Suprapubic skin (tissue), 4 donors: ENCODE data around the gene KCNJ13. TPM values are rescaled to one million over a fixed set of nuclear protein-coding genes. Genes with fewer than 3 reads are reported as not detected.

ENCODE experiments used
- DNase-seq, 2 donors: peaks; one replicate each; pipeline ENCODE4 v3.0.0-alpha.2; 2019; ENCODE audit warnings: low spot score in 2 of 2
- H3K27ac ChIP-seq: fragments of 200-600 bp; sonication (generic); one replicate; pipeline ENCODE4 v1.5.1; 2019
- H3K27me3 ChIP-seq: fragments of 200-600 bp; sonication (generic); one replicate; pipeline ENCODE4 v1.5.1; 2019
- H3K36me3 ChIP-seq: fragments of 200-600 bp; sonication (generic); one replicate; pipeline ENCODE4 v1.5.1; 2019
- H3K4me1 ChIP-seq: fragments of 200-600 bp; sonication (generic); one replicate; pipeline ENCODE4 v1.5.1; 2019
- H3K4me3 ChIP-seq: fragments of 200-600 bp; sonication (generic); one replicate; pipeline ENCODE4 v1.5.1; 2019; ENCODE audit warnings: mild to moderate bottlenecking
- H3K9me3 ChIP-seq: fragments of 200-600 bp; sonication (generic); one replicate; pipeline ENCODE4 v1.5.1; 2019
- EP300 ChIP-seq: sonication (generic); formaldehyde crosslinking; IDR thresholded peaks from one replicate; pipeline ENCODE4 v1.6.1; 2017; ENCODE audit warnings: antibody characterized with exemption
- POLR2A ChIP-seq, 2 donors: fragments of 450-650 bp; IDR thresholded peaks; one replicate each; pipeline ENCODE4 v1.6.1; 2017; ENCODE audit warnings: antibody characterized with exemption in 2 of 2, mild to moderate bottlenecking in 2 of 2, moderate library complexity in 2 of 2
- POLR2AphosphoS5 ChIP-seq, 3 donors: sonication (generic); formaldehyde crosslinking; IDR thresholded peaks; one replicate each; pipeline ENCODE4 v1.6.1; 2017; ENCODE audit warnings: antibody characterized with exemption in 3 of 3
- WGBS: methylation state at CpG from one replicate; pipeline ENCODE4 v1.1.5; 2018; 5-methylcytosine and 5-hydroxymethylcytosine counted together
- total RNA-seq, 4 donors: library from RNA; depleted of rRNA; stranded (reverse); fragments of >200 nt; gene quantifications; one replicate each; pipeline ENCODE4 v1.1.0, GENCODE V29; 2016
- TF ChIP-seq, protein P1 (sequence below), 2 donors: fragments of 200-600 bp in 1 of 2; fragments of 450-650 bp in 1 of 2; sonication (generic) in 1 of 2; IDR thresholded peaks; one replicate each; pipeline ENCODE4 v1.5.1; 2016 to 2019; ENCODE audit warnings: antibody characterized with exemption in 2 of 2, mild to moderate bottlenecking in 1 of 2, moderate library complexity in 1 of 2

The KCNJ13 gene
- total RNA-seq, 4 donors from 2014 or later: 1.6 to 5.9 (median 3.8) TPM

DNA sequence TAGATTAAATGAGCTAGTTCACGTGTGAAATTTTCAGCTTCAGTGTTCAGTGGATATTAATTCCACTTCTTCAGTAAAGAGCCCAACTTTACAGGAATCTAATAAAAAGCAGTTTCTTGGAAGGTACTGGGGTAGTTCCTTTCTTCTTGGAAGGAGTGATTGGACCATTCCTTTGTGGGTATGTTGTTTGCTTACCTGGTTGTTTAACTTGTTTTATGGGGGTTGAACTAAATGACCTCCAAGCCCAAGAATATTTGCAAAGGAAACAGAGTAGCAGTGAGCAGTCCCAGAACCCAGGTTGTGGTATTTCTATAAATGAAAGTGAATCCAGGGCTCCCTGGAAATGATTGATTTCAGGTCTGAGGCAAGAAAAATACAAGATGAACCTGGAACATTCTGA is 31.4 kb downstream of the KCNJ13 start:
- TF ChIP-seq EP300 (no peak), POLR2A (IDR thresholded peaks at IDR 0.05) (no peak), POLR2AphosphoS5 (IDR thresholded peaks at IDR 0.05) (no peak)
- TF ChIP-seq, protein P1, sequence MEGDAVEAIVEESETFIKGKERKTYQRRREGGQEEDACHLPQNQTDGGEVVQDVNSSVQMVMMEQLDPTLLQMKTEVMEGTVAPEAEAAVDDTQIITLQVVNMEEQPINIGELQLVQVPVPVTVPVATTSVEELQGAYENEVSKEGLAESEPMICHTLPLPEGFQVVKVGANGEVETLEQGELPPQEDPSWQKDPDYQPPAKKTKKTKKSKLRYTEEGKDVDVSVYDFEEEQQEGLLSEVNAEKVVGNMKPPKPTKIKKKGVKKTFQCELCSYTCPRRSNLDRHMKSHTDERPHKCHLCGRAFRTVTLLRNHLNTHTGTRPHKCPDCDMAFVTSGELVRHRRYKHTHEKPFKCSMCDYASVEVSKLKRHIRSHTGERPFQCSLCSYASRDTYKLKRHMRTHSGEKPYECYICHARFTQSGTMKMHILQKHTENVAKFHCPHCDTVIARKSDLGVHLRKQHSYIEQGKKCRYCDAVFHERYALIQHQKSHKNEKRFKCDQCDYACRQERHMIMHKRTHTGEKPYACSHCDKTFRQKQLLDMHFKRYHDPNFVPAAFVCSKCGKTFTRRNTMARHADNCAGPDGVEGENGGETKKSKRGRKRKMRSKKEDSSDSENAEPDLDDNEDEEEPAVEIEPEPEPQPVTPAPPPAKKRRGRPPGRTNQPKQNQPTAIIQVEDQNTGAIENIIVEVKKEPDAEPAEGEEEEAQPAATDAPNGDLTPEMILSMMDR (IDR thresholded peaks at IDR 0.05): no peak
- Histone ChIP-seq H3K4me3 (no peak overlapping the region), H3K27ac (no peak overlapping the region), H3K4me1 (peaks cover 9% of the 10 kb centered on the region), H3K36me3 (peaks cover 34% of the 10 kb centered on the region), H3K27me3 (no peaks in the 10 kb centered on the region), H3K9me3 (no peaks in the 10 kb centered on the region)
- DNase-seq: no peak
- WGBS: 98% methylated on average over 1 of the region's 1 CpG

DNA sequence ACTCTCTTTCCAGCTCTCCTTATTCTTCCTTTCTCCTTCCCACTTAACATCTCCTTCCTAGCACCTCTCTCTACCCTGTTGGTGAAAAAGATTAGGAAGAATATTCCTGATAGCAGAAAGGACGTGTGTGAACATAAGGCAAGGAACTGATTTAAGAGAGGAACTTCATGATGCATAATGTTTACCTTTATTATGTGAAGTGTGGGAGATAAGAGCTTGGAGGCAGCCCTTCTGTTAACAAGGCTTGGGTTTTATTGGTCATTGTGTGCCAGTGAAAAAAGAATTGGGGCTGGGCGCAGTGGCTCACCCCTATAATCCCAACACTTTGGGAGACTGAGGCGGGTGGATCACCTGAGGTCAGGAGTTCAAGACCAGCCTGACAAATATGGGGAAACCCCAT is 34.4 kb downstream of the KCNJ13 start:
- no peaks in the 10 kb centered on the region for H3K27me3 ChIP-seq
- peaks cover 24% of the 10 kb centered on the region for H3K36me3 ChIP-seq
- TF ChIP-seq POLR2A (IDR thresholded peaks at IDR 0.05): no peak
- DNase-seq: no peak
- no peak overlapping the region for H3K27ac ChIP-seq
- peaks cover 9% of the 10 kb centered on the region for H3K4me1 ChIP-seq
- no peak overlapping the region for H3K4me3 ChIP-seq
- H3K9me3 ChIP-seq: no peaks in the 10 kb centered on the region
- over 99% methylated on average over 3 of the region's 3 CpGs for WGBS

- no peak for TF ChIP-seq POLR2A (IDR thresholded peaks at IDR 0.05)
- TF ChIP-seq EP300: no peak
- TF ChIP-seq, protein P1 (IDR thresholded peaks at IDR 0.05): no peak
- no peak for TF ChIP-seq POLR2AphosphoS5 (IDR thresholded peaks at IDR 0.05)
- no peaks in the 10 kb centered on the region for H3K9me3 ChIP-seq
- H3K4me3 ChIP-seq: no peak overlapping the region
- no peaks in the 10 kb centered on the region for H3K27me3 ChIP-seq
- peaks cover 26% of the 10 kb centered on the region for H3K36me3 ChIP-seq
- no peak for DNase-seq
- H3K4me1 ChIP-seq: peaks cover 9% of the 10 kb centered on the region
- H3K27ac ChIP-seq: no peak overlapping the region
- 76% methylated on average over 4 of the region's 4 CpGs for WGBS
Observed at GRCh38 chr2:232741294-232741693, 35.1 kb downstream of the KCNJ13 start.

DNA sequence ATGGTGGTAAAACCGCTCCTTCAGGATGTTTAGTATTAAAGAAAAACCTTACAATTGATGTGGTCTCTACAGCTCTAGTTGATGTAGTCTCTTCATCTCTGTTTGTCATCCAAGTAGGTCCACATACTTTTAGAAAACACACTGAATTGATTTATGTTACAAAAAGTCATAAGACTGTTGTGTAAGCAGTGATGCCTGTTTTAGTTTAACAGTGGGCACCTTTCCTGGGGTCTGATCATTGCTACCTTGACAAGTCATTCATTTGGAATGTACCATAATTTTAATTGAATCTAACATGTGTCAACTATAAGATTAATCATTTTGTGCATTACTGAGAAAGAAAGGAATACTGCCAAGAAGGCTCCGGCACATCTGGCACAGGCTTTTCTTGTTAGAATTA is 44.9 kb downstream of the KCNJ13 start:
- H3K4me1 ChIP-seq: peaks cover 7% of the 10 kb centered on the region
- TF ChIP-seq POLR2A (IDR thresholded peaks at IDR 0.05): no peak
- no peak for TF ChIP-seq POLR2AphosphoS5 (IDR thresholded peaks at IDR 0.05)
- TF ChIP-seq, protein P1 (IDR thresholded peaks at IDR 0.05): no peak
- TF ChIP-seq EP300: no peak
- H3K36me3 ChIP-seq: peaks cover 38% of the 10 kb centered on the region

DNA sequence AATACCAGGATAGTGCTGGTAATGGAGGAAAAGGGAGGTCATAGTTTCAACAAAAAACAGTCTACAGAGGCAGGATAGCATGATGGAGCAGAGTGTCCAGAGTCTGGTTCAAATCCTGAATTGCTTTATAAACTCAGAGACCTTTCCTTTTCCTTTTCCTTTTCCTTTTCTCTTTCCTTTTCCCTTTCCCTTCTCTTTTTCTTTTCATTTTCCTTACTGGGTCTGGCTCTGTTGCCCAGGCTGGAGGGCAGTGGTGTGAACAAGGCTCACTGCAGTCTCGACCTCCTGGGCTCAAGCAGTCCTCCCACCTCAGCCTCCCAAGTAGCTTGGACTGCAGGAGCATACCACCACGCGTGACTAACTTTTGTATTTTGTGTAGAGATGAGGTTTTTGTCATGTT is 47.6 kb downstream of the KCNJ13 start:
- H3K4me3 ChIP-seq: no peak overlapping the region
- no peaks in the 10 kb centered on the region for H3K9me3 ChIP-seq
- DNase-seq: no peak
- H3K4me1 ChIP-seq: peaks cover 7% of the 10 kb centered on the region
- 88% methylated on average over 3 of the region's 3 CpGs for WGBS
- H3K27me3 ChIP-seq: no peaks in the 10 kb centered on the region
- no peak overlapping the region for H3K27ac ChIP-seq
- peaks cover 47% of the 10 kb centered on the region for H3K36me3 ChIP-seq
- no peak for TF ChIP-seq EP300
- TF ChIP-seq, protein P1 (IDR thresholded peaks at IDR 0.05): no peak
- no peak for TF ChIP-seq POLR2AphosphoS5 (IDR thresholded peaks at IDR 0.05)
- no peak for TF ChIP-seq POLR2A (IDR thresholded peaks at IDR 0.05)

More for the DNA sequence above, 44.9 kb downstream of the KCNJ13 start:
- 43% methylated on average over 2 of the region's 2 CpGs for WGBS
- DNase-seq: no peak
- no peak overlapping the region for H3K4me3 ChIP-seq
- no peaks in the 10 kb centered on the region for H3K27me3 ChIP-seq
- H3K27ac ChIP-seq: no peak overlapping the region
- H3K9me3 ChIP-seq: no peaks in the 10 kb centered on the region

GRCh38 chr2:232723027-232723426 is 53.3 kb downstream of the KCNJ13 start:
- Histone ChIP-seq H3K4me3 (no peak overlapping the region), H3K4me1 (peaks cover 3% of the 10 kb centered on the region), H3K36me3 (peaks cover 38% of the 10 kb centered on the region), H3K27me3 (no peaks in the 10 kb centered on the region), H3K27ac (no peak overlapping the region), H3K9me3 (no peaks in the 10 kb centered on the region)
- DNase-seq: no peak
- TF ChIP-seq POLR2A (IDR thresholded peaks at IDR 0.05) (no peak), POLR2AphosphoS5 (IDR thresholded peaks at IDR 0.05) (no peak), EP300 (no peak)
- TF ChIP-seq, protein P1 (IDR thresholded peaks at IDR 0.05): no peak
- 88% methylated on average over 1 of the region's 1 CpG for whole genome bisulfite sequencing
